ENCODE data around the gene KLRC3.

DNA sequence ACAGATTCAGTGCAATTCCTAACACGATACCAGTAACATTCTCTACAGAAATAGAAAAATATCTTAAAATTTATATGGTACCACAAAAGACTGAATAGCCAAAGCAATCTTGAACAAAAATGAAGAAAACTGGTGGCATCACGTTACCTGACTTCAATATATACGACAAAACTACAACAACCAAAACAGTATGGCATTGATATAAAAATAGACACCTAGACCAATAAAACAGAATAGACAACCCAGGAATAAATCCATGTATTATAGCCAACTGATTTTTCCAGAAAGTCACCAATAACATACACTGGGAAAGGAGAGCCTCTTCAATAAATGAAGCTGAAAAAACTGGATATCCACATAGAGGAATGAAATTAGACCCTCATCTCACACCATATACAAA, 36.2 kb downstream of the KLRC3 start:
- TF ChIP-seq, protein P1, sequence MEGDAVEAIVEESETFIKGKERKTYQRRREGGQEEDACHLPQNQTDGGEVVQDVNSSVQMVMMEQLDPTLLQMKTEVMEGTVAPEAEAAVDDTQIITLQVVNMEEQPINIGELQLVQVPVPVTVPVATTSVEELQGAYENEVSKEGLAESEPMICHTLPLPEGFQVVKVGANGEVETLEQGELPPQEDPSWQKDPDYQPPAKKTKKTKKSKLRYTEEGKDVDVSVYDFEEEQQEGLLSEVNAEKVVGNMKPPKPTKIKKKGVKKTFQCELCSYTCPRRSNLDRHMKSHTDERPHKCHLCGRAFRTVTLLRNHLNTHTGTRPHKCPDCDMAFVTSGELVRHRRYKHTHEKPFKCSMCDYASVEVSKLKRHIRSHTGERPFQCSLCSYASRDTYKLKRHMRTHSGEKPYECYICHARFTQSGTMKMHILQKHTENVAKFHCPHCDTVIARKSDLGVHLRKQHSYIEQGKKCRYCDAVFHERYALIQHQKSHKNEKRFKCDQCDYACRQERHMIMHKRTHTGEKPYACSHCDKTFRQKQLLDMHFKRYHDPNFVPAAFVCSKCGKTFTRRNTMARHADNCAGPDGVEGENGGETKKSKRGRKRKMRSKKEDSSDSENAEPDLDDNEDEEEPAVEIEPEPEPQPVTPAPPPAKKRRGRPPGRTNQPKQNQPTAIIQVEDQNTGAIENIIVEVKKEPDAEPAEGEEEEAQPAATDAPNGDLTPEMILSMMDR (IDR thresholded peaks at IDR 0.05 in 8 of 11, conservative IDR thresholded peaks at IDR 0.05 in 3 of 11) = no peak
- TF ChIP-seq POLR2A (IDR thresholded peaks at IDR 0.05) = no peak

Measured in spleen (tissue), 7 donors.